HEK293T (cell line): Measurements from ENCODE around the gene RNGTT.

Experiments
- ARNT ChIP-seq: fragments of 450-650 bp; IDR thresholded peaks from 2 replicates; pipeline ENCODE4 v1.6.1; 2017; ENCODE audit warnings: mild to moderate bottlenecking
- FOXK2 ChIP-seq: fragments of 450-650 bp; IDR thresholded peaks from 2 replicates; pipeline ENCODE4 v1.6.1; 2016; ENCODE audit warnings: mild to moderate bottlenecking
- FOXM1 ChIP-seq: fragments of 450-650 bp; IDR thresholded peaks from 2 replicates; pipeline ENCODE4 v1.6.1; 2017; ENCODE audit warnings: mild to moderate bottlenecking, borderline replicate concordance
- LEF1 ChIP-seq: fragments of 450-650 bp; IDR thresholded peaks from 2 replicates; pipeline ENCODE4 v1.6.1; 2017; ENCODE audit warnings: mild to moderate bottlenecking, borderline replicate concordance
- NFRKB ChIP-seq: fragments of 450-650 bp; IDR thresholded peaks from 2 replicates; pipeline ENCODE4 v1.6.1; 2016; ENCODE audit warnings: mild to moderate bottlenecking, moderate library complexity
- SP1 ChIP-seq: fragments of 450-650 bp; IDR thresholded peaks from 2 replicates; pipeline ENCODE4 v1.6.1; 2017
- SUZ12 ChIP-seq: fragments of 450-650 bp; IDR thresholded peaks from 2 replicates; pipeline ENCODE4 v1.6.1; 2016; ENCODE audit warnings: mild to moderate bottlenecking
- ZNF384 ChIP-seq: fragments of 450-650 bp; IDR thresholded peaks from 2 replicates; pipeline ENCODE4 v1.6.1; 2016

- TF ChIP-seq ZNF384 (no peak), FOXM1 (no peak), SP1 (no peak), FOXK2 (no peak), NFRKB (no peak), LEF1 (no peak), SUZ12 (no peak), ARNT (no peak)
Measured at GRCh38 chr6:88666901-88667300, 296.5 kb downstream of the RNGTT start.
